ENCODE measurements around the gene IFITM2. TPM values are rescaled to one million over a fixed set of nuclear protein-coding genes. Genes with fewer than 3 reads are reported as not detected.

The IFITM2 gene
- total RNA-seq, result 13.1 and 30.3 TPM in 2 replicates

GRCh38 chr11:307766-308708 lies at the start of gene IFITM2:
Gene IFITM2, plus strand, starts transcription at chr11:307816. Its CDS starts 377 bp downstream, at chr11:308193.

GRCh38 chr11:278001-278951 lies 29.3 kb upstream of the IFITM2 start, which contains the start of gene NLRP6:
Gene NLRP6, plus strand, starts transcription at chr11:278407. Its CDS starts 163 bp downstream, at chr11:278570.

GRCh38 chr11:288478-289397 lies 18.9 kb upstream of the IFITM2 start, which contains the start of gene PGGHG:
Gene PGGHG, plus strand, starts transcription at chr11:289126. Its CDS starts 691 bp downstream, at chr11:289817.

GRCh38 chr11:299081-299891 lies 8.3 kb upstream of the IFITM2 start, which contains the start of gene IFITM5:
Gene IFITM5, minus strand, starts transcription at chr11:299526. Its CDS starts 36 bp downstream, at chr11:299490.

GRCh38 chr11:313787-314553 lies 6.4 kb downstream of the IFITM2 start, which contains the start of gene IFITM1:
Gene IFITM1, plus strand, starts transcription at chr11:314040. Its CDS starts 131 bp downstream, at chr11:314171.

Other genes with a start within 250 kb of the IFITM2 start
- not detected in 2 replicates for gene SCGB1C1, start 114.7 kb upstream of the IFITM2 start, total RNA-seq
- 24.3 and 45.9 TPM in 2 replicates for gene BET1L, start 100.4 kb upstream of the IFITM2 start, total RNA-seq
- 106 and 137 TPM in 2 replicates for gene RIC8A, start 100.1 kb upstream of the IFITM2 start, total RNA-seq
- 4.8 and 8.4 TPM in 2 replicates for gene SIRT3, start 71.5 kb upstream of the IFITM2 start, total RNA-seq
- 106 and 125 TPM in 2 replicates for gene PSMD13, start 70.8 kb upstream of the IFITM2 start, total RNA-seq
- not detected in 2 replicates for gene NLRP6, start 29.4 kb upstream of the IFITM2 start, total RNA-seq
- 11.6 and 21.6 TPM in 2 replicates for gene PGGHG, start 18.7 kb upstream of the IFITM2 start, total RNA-seq
- not detected in 2 replicates for gene IFITM5, start 8.3 kb upstream of the IFITM2 start, total RNA-seq
- gene IFITM1, start 6.2 kb downstream of the IFITM2 start, total RNA-seq, result 0.42 and 11.6 TPM in 2 replicates
- gene IFITM3, start 13.0 kb downstream of the IFITM2 start, total RNA-seq, result 43.1 and 48.1 TPM in 2 replicates
- 8.0 and 10.0 TPM in 2 replicates for gene B4GALNT4, start 61.7 kb downstream of the IFITM2 start, total RNA-seq
- gene PKP3, start 86.4 kb downstream of the IFITM2 start, total RNA-seq, result 0.69 and 1.8 TPM in 2 replicates
- gene SIGIRR, start 107.2 kb downstream of the IFITM2 start, total RNA-seq, result 8.1 and 14.0 TPM in 2 replicates
- gene ANO9, start 134.2 kb downstream of the IFITM2 start, total RNA-seq, result not detected in 2 replicates
- 30.9 and 31.2 TPM in 2 replicates for gene PTDSS2, start 142.5 kb downstream of the IFITM2 start, total RNA-seq
- 256 and 286 TPM in 2 replicates for gene RNH1, start 199.4 kb downstream of the IFITM2 start, total RNA-seq
- gene HRAS, start 227.8 kb downstream of the IFITM2 start, total RNA-seq, result 32.1 and 44.6 TPM in 2 replicates
- gene LRRC56, start 229.7 kb downstream of the IFITM2 start, total RNA-seq, result 0.89 and 1.0 TPM in 2 replicates

Measured in smooth muscle cell of the umbilical artery (primary cell).